Endodermal cell (in vitro differentiated cells): ENCODE results near the gene TATDN2. TPM values are rescaled to one million over a fixed set of nuclear protein-coding genes. Genes with fewer than 3 reads are reported as not detected.
A peak's percentile ranks its signal among the peaks of the same experiment; 100 is the strongest.

ENCODE experiments used
- DNase-seq: peaks from one replicate; pipeline ENCODE4 v3.0.0-alpha.2; 2017
- H3K27ac ChIP-seq: 2 replicates; pipeline ENCODE4 v1.5.1; 2013; ENCODE audit warnings: mild to moderate bottlenecking, low read depth, low read length, moderate library complexity
- H3K27me3 ChIP-seq: 2 replicates; pipeline ENCODE4 v1.6.1; 2013; ENCODE audit warnings: mild to moderate bottlenecking, low read length, moderate library complexity; ENCODE audit not compliant: insufficient read depth, control insufficient read depth, poor library complexity, severe bottlenecking
- H3K36me3 ChIP-seq: 2 replicates; pipeline ENCODE4 v1.7.0; 2013; ENCODE audit warnings: mild to moderate bottlenecking, low read length, moderate library complexity; ENCODE audit not compliant: control insufficient read depth, insufficient read depth
- H3K4me1 ChIP-seq: one replicate; pipeline ENCODE4 v1.7.0; 2013; ENCODE audit warnings: low read length; ENCODE audit not compliant: control insufficient read depth, insufficient read depth
- H3K4me3 ChIP-seq: 2 replicates; pipeline ENCODE4 v1.5.1; 2013; ENCODE audit warnings: mild to moderate bottlenecking, low read length, moderate library complexity
- H3K9ac ChIP-seq: 2 replicates; pipeline ENCODE4 v1.6.1; 2013; ENCODE audit warnings: mild to moderate bottlenecking, low read length, moderate library complexity; ENCODE audit not compliant: poor library complexity, severe bottlenecking; ENCODE audit errors: extremely low read depth
- H3K9me3 ChIP-seq: 2 replicates; pipeline ENCODE4 v1.6.1; 2013; ENCODE audit warnings: mild to moderate bottlenecking, low read length, moderate library complexity; ENCODE audit not compliant: control insufficient read depth
- H3K27ac Mint-ChIP-seq: 2 replicates; pipeline ENCODE4 v1.8.0; 2020; ENCODE audit warnings: mixed read lengths
- H3K27me3 Mint-ChIP-seq: 2 replicates; pipeline ENCODE4 v1.8.0; 2021; ENCODE audit warnings: mild to moderate bottlenecking, mixed read lengths; ENCODE audit not compliant: insufficient read depth
- H3K36me3 Mint-ChIP-seq: 2 replicates; pipeline ENCODE4 v1.8.0; 2020; ENCODE audit warnings: low read depth, mixed read lengths
- H3K4me1 Mint-ChIP-seq: 2 replicates; pipeline ENCODE4 v1.8.0; 2020; ENCODE audit warnings: mixed read lengths
- H3K4me3 Mint-ChIP-seq: 2 replicates; pipeline ENCODE4 v1.8.0; 2020; ENCODE audit warnings: mild to moderate bottlenecking, moderate library complexity, mixed read lengths
- H3K9me3 Mint-ChIP-seq: 2 replicates; pipeline ENCODE4 v1.8.0; 2020; ENCODE audit warnings: mild to moderate bottlenecking, mixed read lengths
- CTCF ChIP-seq: fragments of 200-600 bp; sonication (generic); conservative IDR thresholded peaks from 2 replicates; pipeline ENCODE4 v1.5.0; 2021; ENCODE audit warnings: antibody characterized with exemption, mild to moderate bottlenecking
- WGBS, 2 experiments: methylation state at CpG; one replicate each; pipeline versions ENCODE4 v1.1.5 to v1.1.7; 2013; ENCODE audit warnings: missing lambda C conversion rate in 2 of 2, mixed read lengths in 1 of 2; ENCODE audit not compliant: insufficient coverage in 1 of 2, insufficient read length in 1 of 2; 5-methylcytosine and 5-hydroxymethylcytosine counted together
- total RNA-seq, 2 donors: library from RNA; stranded (reverse); fragmentation: NEBNext Ultra II Directional in 1 of 2; extraction: Animal tissue kit (Norgen Biotek cat#: 25700) in 1 of 2; gene quantifications; 2 replicates in 1 of 2; 3 replicates in 1 of 2; pipeline ENCODE4 v1.2.1, GENCODE V29; 2021

Gene TATDN2
- total RNA-seq, 2 donors from 2014 or later, result 34.0 to 34.1 TPM

- H3K36me3 Mint-ChIP-seq, result no peaks in the 10 kb centered on the region
- H3K9ac ChIP-seq, result no peak overlapping the region
- H3K9me3 ChIP-seq, result no peaks in the 10 kb centered on the region
- no peak for TF ChIP-seq CTCF
- H3K4me3 Mint-ChIP-seq, result no peak overlapping the region
- no peaks in the 10 kb centered on the region for H3K4me1 Mint-ChIP-seq
- H3K27me3 ChIP-seq, result no peaks in the 10 kb centered on the region
- no peak overlapping the region for H3K27ac Mint-ChIP-seq
- H3K27ac ChIP-seq, result no peak overlapping the region
- no peak for DNase-seq
- no peaks in the 10 kb centered on the region for H3K27me3 Mint-ChIP-seq
- no peak overlapping the region for H3K4me3 ChIP-seq
- WGBS, 2 experiments, result no CpG with 5 or more reads among the region's 2 CpGs
- no peaks in the 10 kb centered on the region for H3K9me3 Mint-ChIP-seq
- H3K36me3 ChIP-seq, result no peaks in the 10 kb centered on the region
- no peaks in the 10 kb centered on the region for H3K4me1 ChIP-seq
These were observed 43.3 kb upstream of the TATDN2 start for GRCh38 chr3:10204921-10205320.

GRCh38 chr3:10205451-10206165 is 42.7 kb upstream of the TATDN2 start:
- Histone ChIP-seq H3K9ac (no peak overlapping the region), H3K27me3 (no peaks in the 10 kb centered on the region), H3K9me3 (no peaks in the 10 kb centered on the region), H3K36me3 (no peaks in the 10 kb centered on the region), H3K4me3 (no peak overlapping the region), H3K27ac (no peak overlapping the region), H3K4me1 (no peaks in the 10 kb centered on the region)
- H3K27ac Mint-ChIP-seq, result peak overlapping the region; percentile 55
- H3K27me3 Mint-ChIP-seq, result no peaks in the 10 kb centered on the region
- no peak overlapping the region for H3K4me3 Mint-ChIP-seq
- no peaks in the 10 kb centered on the region for H3K4me1 Mint-ChIP-seq
- H3K9me3 Mint-ChIP-seq, result no peaks in the 10 kb centered on the region
- WGBS, 2 experiments, result 92 to 96% methylated on average over 4 to 7 of the region's 7 CpGs
- no peaks in the 10 kb centered on the region for H3K36me3 Mint-ChIP-seq
- no peak for DNase-seq
- no peak for TF ChIP-seq CTCF

GRCh38 chr3:10206166-10206511 is 42.1 kb upstream of the TATDN2 start:
- Histone ChIP-seq H3K4me3 (no peak overlapping the region), H3K27ac (no peak overlapping the region), H3K9ac (no peak overlapping the region), H3K9me3 (no peaks in the 10 kb centered on the region), H3K36me3 (no peaks in the 10 kb centered on the region), H3K27me3 (no peaks in the 10 kb centered on the region), H3K4me1 (no peaks in the 10 kb centered on the region)
- peak; percentile 62 for DNase-seq
- Mint-ChIP-seq H3K4me1 (no peaks in the 10 kb centered on the region), H3K4me3 (no peak overlapping the region), H3K27ac (no peak overlapping the region), H3K9me3 (no peaks in the 10 kb centered on the region), H3K36me3 (no peaks in the 10 kb centered on the region), H3K27me3 (no peaks in the 10 kb centered on the region)
- TF ChIP-seq CTCF, result no peak
- WGBS, 2 experiments, result 80 to 86% methylated on average over 4 to 5 of the region's 5 CpGs
